Posterior vena cava (tissue), 2 donors: ENCODE results near the gene LDLRAD3. TPM values are rescaled to one million over a fixed set of nuclear protein-coding genes. Genes with fewer than 3 reads are reported as not detected.

Experiments used
- DNase-seq: peaks from one replicate; pipeline ENCODE4 v3.0.0-alpha.2; 2020; ENCODE audit warnings: low spot score
- intact Hi-C, 2 donors: fragments of 100-400 bp; cut with DNase I; formaldehyde crosslinking; loops; one replicate each; pipeline versions ENCODE4 v1.14.1 to v1.14.2; 2022 to 2023
- total RNA-seq, 2 donors: library from RNA; stranded (reverse); fragmentation: NEBNext Ultra II Directional; extraction: Animal tissue kit (Norgen Biotek cat#: 25700); gene quantifications; one replicate each; pipeline ENCODE4 v1.2.1, GENCODE V29; 2021
- donor health status: DM: yes; HTN: yes; CAD: no.
- donor health status: DM: yes; HTN: yes; CAD: no.

Gene LDLRAD3
- total RNA-seq, 2 donors from 2014 or later = 12.4 to 18.4 TPM

DNA sequence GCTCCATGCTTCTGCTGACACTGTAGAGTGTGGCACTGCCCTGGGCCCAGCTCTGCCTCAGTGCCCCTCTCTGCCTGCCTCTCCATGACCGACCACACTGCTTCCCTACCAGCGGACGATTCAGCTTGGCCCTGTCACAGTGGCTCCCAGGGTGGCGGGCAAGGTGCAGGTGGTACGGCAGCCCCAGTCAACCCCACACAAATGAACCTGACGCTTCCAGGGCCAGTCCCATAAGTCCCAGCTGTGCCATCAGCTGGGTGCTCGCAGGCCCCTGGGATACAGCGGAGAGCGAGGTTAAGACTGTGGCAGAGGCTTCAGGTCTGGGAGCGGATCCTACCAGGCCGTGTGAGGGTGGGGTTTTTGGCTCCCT, 134.8 kb downstream of the LDLRAD3 start:
- intact Hi-C loops = no loop called here
- DNase-seq = no peak

DNA sequence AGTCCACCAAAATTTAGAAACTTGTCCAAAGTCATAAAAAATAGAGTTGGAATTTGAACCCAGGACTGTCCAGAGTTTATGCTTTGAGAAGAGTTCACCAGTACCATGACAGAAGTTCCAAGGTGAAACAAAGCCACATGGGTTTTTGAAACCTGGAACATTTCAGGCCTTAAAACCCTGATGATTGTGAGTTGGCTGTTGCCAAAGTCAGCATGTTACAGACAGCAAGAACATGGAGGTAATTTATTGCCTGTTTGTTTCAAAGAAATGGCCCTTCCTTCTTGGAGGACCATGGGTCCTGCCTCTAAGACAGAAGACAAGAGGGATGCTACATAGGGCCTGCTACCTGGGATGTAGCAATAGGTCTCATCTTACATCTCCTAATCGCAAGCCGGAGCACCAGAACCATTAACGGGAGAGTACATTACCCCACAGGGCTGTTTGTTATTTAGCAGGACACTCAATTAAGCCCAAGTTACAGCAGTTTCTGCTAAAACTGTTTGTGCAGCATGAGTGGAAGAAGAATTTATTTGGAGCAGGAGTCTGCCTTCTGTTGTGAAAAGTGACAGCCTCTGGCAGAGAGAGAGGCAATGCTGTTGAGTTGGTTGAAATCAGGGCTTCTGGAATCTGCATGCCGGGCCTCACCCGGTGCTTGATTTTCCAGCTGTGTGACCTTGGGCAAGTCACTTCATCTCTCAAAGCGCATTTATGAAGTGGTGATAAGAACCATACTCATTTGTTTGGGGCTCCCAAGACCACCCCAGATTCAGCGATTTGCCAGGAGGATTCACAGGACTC, 136.2 kb downstream of the LDLRAD3 start:
- no peak for DNase-seq
- intact Hi-C loops = loop anchor here in 1 of 2 donors (1.0 kb wide), 1 partner anchor 8 kb away; no protein-coding TSS in a partner anchor

DNA sequence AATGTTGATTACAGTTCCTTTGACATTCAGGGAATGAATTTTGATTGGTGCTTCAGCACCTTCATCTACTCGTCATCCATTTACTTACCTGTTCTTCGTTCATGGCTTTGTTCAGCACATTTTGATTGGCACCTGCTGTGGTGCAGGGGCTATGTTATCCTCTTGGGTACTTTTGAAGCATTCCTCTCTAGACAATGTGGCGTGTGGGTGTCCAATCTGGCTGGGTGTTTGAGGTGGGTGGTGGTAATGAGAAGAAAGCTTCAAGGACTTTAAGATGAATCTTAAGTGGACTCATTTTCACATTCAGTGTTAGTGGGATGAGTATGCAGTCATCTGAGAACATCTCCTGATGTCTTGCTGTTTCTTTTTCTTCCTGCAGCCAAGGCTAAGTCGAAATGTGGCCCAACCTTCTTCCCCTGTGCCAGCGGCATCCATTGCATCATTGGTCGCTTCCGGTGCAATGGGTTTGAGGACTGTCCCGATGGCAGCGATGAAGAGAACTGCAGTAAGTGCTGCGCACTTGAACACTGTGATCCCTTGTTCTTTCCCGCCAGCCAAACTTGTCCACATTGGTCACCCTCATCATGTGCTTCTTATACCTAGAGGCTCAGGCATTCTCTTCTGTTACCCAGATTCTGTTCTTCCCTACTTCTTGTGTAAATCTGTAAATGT, 137.5 kb downstream of the LDLRAD3 start:
- no peak for DNase-seq
- intact Hi-C loops = no loop called here

DNA sequence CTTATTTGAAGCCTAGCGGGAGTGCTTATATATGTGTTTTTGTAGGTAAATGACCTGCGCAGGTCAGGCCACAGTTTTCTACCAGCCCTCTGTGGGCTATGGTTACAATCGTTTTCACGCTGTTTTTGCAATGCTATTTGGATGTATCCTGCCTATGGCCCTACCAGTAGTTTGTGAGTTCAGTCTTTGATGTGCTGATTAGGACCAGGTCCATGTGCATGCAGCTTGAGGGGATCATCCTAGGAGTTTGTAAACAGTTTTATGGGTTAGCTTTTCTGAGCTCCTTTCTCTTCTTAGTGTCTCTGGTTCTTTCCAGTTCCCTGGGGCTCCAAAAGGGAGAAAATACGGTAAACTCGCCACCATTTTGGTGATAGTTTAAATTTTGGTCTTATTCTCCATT, 142.5 kb downstream of the LDLRAD3 start:
- DNase-seq = no peak
- intact Hi-C loops = no loop called here

DNA sequence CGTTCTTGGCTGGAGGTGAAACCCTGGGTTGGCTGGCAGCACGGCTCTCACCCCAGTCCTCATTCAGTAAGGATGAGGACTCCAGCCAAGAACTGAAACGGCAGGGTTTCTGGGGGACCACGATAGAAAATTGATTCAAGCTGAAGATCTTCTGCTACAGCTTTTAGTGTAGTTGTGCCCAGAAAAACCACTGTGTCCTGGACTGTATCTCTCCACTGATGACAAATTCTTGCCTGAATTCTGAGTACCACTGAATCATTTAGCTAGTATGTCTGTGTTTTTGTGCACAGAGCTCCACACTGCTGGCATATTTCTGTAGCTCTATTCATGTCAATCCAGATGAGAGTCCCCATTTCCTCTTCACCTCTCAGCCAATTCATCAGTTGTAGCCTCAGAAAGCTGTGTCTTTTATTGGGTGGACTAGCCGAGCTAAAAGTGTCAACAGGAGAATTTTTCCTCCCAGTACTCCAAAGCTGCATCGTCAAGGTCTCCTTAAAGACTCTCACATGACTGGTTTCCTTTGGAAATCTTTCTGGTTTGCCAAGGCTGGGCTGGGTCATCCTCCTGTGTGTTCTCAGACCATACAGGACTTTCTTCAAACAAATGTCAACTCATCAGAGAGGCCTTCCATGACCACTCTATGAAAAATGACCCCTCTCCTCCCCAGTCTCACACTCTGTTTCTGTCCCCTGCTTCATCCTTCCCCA, 144.6 kb downstream of the LDLRAD3 start:
- no peak for DNase-seq
- intact Hi-C loops = loop anchor here in 1 of 2 donors (1.0 kb wide), 1 partner anchor 8 kb away; no protein-coding TSS in a partner anchor

DNA sequence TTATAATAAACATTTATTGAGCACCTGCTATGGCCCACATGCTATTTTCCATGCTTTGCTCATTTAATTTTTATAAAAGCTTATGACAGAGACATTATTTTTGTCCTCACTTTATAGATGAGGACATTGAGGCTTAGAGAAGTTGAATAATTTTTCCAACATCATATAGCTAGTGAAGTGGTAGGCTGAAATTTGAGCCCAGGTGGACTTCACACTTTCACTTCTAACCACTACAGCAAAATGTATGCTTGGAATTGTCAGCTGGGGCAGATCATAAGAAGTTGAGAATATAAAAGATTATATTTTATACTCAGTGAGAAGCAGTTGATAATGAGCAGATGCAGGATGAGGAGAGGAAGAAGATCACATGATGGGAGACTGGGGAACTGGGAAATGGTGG, 146.1 kb downstream of the LDLRAD3 start:
- intact Hi-C loops = no loop called here
- DNase-seq = no peak

DNA sequence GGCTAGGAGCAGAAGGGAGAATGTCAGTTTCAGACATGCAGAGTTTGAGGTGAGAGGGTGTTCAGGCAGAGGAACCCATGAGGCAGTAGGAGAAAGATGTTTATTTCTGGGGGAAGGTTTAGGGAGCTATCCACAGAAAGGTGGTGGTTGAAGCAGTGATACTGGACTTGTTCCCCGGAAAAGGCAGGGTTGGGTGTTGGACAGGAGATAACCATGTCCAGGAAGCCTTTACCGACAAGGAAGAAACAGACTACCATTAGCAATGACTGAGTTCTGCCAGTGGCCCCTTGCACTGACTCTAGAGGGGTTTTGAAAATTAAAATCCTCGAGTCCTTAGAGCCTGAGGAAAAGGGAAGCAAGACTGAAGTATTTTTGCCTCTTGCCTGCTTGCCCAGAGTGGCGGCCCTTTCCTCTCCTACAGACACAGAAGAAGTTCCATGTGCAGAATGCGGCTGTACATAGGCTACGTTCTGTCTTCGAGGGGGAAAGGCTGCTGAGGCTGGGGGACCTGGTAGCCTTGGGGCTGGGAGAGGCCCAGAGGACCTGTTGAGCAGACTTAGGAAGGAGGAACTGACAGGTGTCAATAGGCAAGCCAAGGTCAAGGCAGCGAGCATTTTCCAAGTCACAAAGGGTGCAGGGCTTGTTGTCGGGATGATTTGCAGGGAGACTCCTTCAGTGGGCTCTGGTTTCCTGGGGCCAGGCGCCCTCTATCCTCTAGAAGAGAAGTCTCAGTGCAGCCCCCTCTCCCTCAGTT, 146.7 kb downstream of the LDLRAD3 start:
- no peak for DNase-seq
- intact Hi-C loops = no loop called here

DNA sequence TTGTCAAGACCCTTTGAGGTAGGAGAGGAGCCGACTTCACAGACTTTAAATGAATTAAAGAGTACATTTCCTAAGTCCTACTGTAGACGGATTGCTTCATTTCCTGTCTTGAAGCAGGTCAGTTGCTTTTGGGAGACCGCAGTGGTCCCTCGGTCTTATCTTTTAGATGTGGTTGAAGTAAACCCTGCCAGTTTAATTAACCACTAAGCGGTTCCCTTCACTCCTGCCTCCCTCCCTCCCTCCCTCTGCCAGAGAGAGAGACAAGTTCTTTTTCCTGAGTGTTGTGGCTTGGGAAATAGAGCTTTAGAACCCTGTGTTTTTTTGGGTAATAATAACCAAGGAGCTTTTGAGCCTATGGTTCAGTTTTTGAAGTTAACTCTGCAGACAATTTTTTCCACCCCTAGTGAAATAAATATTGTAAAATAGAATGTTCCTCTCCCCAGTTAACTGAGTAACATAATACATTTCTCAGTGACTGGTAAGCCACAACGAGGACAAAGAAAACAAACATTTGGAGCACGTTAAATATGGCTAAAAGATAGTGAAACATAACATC, 147.5 kb downstream of the LDLRAD3 start:
- DNase-seq = no peak
- intact Hi-C loops = no loop called here

DNA sequence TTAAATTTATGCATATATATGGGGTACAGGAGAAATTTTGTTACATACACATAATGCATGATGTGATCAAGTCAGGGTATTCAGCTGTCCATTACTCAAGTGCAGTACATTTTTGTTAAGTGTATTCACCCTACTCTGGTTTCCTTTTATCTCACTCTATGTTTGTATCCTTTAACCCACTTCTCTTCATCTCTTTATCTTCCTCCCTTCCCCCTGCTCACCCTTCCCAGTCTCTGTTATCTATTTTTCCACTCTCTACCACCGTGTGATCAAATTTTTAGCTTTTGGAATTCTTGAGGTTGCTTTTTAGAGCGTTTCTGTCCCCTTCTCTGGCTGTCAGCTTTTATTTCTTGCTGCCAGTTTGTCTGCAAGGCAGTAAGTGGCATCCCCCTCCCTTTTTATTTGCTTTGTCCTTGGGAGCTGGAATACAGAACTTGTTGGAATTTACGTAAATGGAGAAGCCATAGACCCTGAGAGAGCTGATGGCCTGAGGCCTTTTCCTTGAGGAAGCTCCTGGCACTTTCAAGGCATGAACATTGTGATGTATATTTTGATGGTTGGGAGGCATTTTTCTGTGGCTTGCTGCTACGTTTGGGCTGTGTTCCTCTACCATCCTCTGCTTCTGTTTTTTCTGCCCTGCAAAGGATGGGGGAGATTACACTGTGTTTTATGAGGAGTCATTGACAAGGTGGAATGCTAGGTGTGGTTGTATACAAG, 148.6 kb downstream of the LDLRAD3 start:
- no peak for DNase-seq
- intact Hi-C loops = no loop called here

DNA sequence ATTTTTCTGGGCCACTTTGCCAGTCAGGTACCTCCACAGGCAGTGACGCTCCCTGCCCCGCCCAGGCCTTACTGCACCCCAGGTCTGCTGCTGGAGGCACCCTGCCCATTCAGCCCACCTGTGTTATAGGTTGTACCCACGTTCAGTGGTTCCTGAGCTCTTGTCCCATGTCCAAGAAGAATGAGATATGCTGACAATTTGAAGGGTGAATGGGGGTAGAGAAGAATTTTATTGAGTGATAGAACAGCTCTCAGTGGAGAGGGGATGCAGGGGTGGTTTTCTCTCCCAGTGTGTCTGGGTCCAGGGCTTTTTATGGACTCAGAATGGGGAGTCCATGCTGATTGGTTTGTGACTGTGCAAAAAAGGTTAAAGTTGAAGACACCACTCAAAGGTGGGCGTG, 149.7 kb downstream of the LDLRAD3 start:
- DNase-seq = no peak
- intact Hi-C loops = no loop called here

DNA sequence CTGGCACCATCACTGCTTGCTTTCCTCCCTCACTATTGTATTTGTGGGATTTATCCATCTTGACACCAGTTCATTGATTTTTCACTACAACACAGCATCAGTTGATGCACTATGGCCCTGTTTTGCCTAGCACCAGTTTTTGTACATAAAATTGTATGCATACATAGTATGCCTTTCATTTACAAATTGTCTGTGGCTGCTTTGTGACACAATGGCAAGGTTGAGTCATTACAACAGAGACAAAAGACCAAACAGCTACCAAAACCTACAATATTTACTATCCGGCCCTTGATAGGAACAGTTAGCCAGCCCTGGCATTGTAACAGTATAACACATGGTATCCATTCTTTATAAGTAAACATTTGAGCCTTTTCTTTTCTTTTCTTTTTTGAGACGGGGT, 150.3 kb downstream of the LDLRAD3 start:
- intact Hi-C loops = no loop called here
- DNase-seq = no peak

DNA sequence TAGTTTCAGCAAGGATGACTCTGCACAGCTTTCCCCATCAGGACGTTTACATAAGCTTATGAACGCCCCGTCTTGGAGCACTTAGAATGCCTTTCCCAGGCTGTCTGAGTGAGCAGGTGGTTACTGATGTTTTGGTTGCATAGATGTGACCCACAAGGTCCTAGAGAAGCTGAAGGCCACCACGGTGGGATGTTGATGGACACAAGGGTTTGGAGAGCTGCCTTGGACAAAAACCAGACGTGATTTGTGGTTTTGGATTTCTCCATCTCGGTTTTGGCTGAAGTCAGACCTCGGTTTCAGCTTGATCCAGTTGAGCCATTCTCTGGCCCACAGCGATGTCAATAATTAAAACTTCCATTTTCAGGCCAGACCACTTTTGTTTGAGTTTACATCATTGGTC, 151.9 kb downstream of the LDLRAD3 start:
- DNase-seq = no peak
- intact Hi-C loops = no loop called here

DNA sequence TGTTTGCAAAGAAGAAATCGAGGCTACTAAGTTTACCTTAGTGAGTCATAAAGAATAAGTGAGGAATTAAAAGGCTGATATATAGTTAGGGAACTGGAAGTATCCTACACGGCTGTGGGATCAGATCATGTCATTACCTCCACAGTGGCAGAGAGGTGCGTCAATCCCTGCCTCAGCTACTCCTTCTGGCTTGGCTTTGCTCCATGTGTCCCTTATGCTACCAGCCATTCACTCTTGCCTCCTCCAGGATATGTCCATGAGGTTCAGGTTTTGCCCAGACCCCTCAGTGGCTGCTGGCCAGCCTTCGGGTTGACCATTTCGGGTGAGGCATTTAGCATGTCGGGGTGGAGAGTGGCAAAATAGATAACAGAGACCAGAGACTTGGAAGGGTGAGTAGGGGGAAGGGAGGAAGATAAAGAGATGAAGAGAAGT, 153.4 kb downstream of the LDLRAD3 start:
- no peak for DNase-seq
- intact Hi-C loops = no loop called here

DNA sequence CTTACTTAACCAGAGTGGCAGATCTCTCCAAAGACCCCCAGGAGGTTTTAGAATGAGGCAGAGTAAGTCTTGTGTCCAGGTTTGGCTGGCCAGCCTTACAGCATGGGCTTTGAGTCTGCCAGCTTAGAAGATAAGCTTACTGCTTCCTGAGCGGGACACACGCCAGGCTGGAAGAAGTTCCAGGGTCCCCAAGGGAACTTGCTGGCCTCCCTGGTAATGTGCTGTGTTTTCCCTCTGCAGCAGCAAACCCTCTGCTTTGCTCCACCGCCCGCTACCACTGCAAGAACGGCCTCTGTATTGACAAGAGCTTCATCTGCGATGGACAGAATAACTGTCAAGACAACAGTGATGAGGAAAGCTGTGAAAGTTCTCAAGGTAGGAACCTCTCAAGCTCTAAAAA, 154.2 kb downstream of the LDLRAD3 start:
- intact Hi-C loops = no loop called here
- no peak for DNase-seq

DNA sequence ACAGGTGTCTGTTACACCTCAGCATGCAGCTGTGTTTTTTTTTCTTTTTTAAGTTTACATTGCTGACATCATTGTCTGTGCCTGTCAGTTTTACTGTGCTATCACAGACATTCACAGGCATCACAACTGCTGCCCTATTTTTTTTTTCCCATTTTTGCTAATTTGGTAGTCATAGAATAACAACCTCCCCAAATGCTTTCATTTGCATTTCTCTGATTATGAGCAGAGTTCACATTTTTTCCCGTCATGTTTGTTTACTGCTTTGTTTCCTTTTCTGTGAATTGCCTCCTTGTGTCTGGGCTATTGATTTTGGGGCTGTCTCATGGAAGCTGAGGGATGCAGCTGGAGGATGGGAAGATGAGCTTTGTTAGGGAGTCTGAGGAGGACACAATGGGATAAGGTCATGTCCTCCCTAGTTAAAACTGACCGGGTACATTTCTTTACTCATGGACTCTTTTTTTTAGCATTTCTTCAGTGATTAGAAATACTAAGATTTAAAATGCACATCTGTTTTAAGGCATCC, 155.1 kb downstream of the LDLRAD3 start:
- intact Hi-C loops = no loop called here
- DNase-seq = no peak

DNA sequence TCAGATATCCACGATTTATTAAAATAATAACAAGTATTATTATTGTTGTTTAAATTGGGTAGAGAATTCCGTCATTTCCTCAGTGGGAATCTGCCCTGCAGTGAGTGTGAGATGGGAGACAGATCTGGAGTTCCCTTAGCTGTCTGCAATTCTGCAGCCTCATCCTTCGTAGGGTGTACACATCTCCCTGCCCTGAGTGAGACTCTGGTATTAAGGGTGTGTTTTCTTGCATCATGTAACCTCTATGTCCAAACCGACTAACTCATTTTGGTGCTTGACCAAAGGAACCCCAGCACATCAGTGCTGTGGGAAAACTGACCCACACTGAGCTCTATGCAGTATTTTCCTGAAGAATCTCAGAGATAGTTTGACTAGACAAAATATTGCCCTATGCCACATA, 157.6 kb downstream of the LDLRAD3 start:
- intact Hi-C loops = loop anchor here in 1 of 2 donors (2.0 kb wide), 1 partner anchor 63 kb away; no protein-coding TSS in a partner anchor

DNA sequence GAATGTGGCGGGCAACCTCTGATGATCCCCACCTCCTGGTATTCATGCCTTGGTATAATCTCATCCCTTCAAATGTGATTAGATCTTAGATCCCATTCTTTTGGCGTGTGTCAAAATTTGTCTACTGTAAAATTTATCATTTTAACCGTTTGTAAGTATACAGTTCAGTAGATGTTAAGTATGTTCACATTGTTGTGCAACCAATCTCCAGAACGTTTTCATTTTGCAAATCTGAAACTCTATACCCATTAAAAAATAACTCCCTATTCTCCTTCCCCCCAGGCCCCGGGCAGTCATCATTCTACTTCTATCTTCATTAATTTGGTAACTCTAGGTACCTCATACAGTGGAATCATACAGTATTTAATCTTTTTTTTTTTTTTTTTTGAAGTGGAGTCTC, 159.0 kb downstream of the LDLRAD3 start:
- DNase-seq = no peak
- intact Hi-C loops = no loop called here

More for the DNA sequence above, 157.6 kb downstream of the LDLRAD3 start:
- DNase-seq = no peak

DNA sequence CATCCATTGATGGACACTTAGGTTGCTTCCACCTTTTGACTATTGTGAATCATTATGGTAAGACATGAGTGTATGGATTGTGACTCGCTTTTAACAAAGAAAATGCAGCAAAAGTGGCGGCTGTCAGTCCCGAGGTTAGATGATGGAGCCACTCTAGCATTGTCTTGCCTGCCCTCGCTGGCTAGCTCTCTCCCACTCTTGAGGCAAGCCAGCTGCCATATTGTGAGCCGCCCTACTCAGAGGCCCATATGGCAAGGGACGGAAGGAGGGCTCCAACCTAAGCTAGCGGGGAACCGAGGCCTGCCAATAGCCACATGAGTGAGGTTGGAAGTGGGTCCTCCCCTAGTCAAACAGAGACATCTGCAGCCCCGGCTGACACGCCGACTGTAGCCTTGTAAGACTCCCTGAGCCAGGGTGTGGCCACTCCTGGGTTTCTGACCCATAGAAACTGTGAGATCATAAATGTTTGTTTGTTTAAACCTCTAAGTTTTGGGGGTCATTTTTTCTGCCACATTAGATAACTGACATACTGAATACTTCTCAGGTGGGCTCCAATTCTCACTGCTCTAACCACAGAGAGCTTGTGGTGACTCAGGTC, 160.2 kb downstream of the LDLRAD3 start:
- no peak for DNase-seq
- intact Hi-C loops = no loop called here
